CD14-positive monocyte (primary cell): ENCODE data around the gene DNMT3A. TPM values are rescaled to one million over a fixed set of nuclear protein-coding genes. Genes with fewer than 3 reads are reported as not detected.

Experiments used
- DNase-seq, 3 donors: peaks; one replicate each; pipeline ENCODE4 v3.0.0-alpha.2; 2011 to 2022
- H2AFZ ChIP-seq: 2 replicates; pipeline ENCODE4 v1.6.0; 2012; ENCODE audit warnings: mild to moderate bottlenecking, low read depth, low read length, inconsistent platforms; ENCODE audit not compliant: insufficient read depth, poor library complexity, severe bottlenecking
- H3K27ac ChIP-seq, 2 donors: 1 replicate in 1 of 2; 2 replicates in 1 of 2; pipeline ENCODE4 v1.5.1; 2012 to 2013; ENCODE audit warnings: low read length in 2 of 2, control low read depth in 1 of 2, inconsistent platforms in 1 of 2, low read depth in 1 of 2, mild to moderate bottlenecking in 1 of 2
- H3K27me3 ChIP-seq, 2 donors: one replicate each; pipeline versions ENCODE4 v1.6.0 to v1.6.1; 2011 to 2013; ENCODE audit warnings: low read length in 2 of 2; ENCODE audit not compliant: control insufficient read depth in 2 of 2, insufficient read depth in 2 of 2
- H3K36me3 ChIP-seq, 2 donors: replicated peaks in 1 of 2; 1 replicate in 1 of 2; 2 replicates in 1 of 2; pipeline versions ENCODE4 v1.5.1 to v1.6.1; 2012 to 2013; ENCODE audit warnings: low read length in 2 of 2, control low read depth in 1 of 2, inconsistent platforms in 1 of 2, mild to moderate bottlenecking in 1 of 2; ENCODE audit not compliant: insufficient read depth in 2 of 2, control insufficient read depth in 1 of 2
- H3K4me1 ChIP-seq, 2 donors: 1 replicate in 1 of 2; 2 replicates in 1 of 2; pipeline versions ENCODE4 v1.5.1 to v1.6.1; 2012 to 2013; ENCODE audit warnings: low read length in 2 of 2, control low read depth in 1 of 2, inconsistent platforms in 1 of 2, mild to moderate bottlenecking in 1 of 2, moderate library complexity in 1 of 2; ENCODE audit not compliant: insufficient read depth in 2 of 2, control insufficient read depth in 1 of 2
- H3K4me2 ChIP-seq: replicated peaks from 2 replicates; pipeline ENCODE3; 2012; ENCODE audit warnings: low read length, moderate library complexity, mild to moderate bottlenecking; ENCODE audit not compliant: poor library complexity, severe bottlenecking; ENCODE audit errors: extremely low read depth
- H3K4me3 ChIP-seq, 3 experiments: fragments of 200-600 bp in 1 of 3; sonication (generic) in 1 of 3; replicated peaks in 1 of 3; 1 replicate in 2 of 3; 2 replicates in 1 of 3; pipeline ENCODE4 v1.5.1; 2011 to 2013; ENCODE audit warnings: low read length in 3 of 3, mild to moderate bottlenecking in 3 of 3, control low read depth in 2 of 3, low read depth in 2 of 3, inconsistent platforms in 1 of 3, moderate library complexity in 1 of 3
- H3K79me2 ChIP-seq: 2 replicates; pipeline ENCODE4 v1.6.0; 2012; ENCODE audit warnings: mild to moderate bottlenecking, control low read depth, inconsistent platforms, low read length, moderate library complexity; ENCODE audit not compliant: insufficient read depth
- H3K9ac ChIP-seq: 2 replicates; pipeline ENCODE4 v1.6.0; 2017; ENCODE audit warnings: low read length, mild to moderate bottlenecking; ENCODE audit not compliant: insufficient read depth, poor library complexity, severe bottlenecking
- H3K9me3 ChIP-seq, 2 donors: replicated peaks in 1 of 2; 1 replicate in 1 of 2; 2 replicates in 1 of 2; pipeline versions ENCODE4 v1.5.1 to v1.6.1; 2012 to 2013; ENCODE audit warnings: low read length in 2 of 2, control low read depth in 1 of 2; ENCODE audit not compliant: control insufficient read depth in 1 of 2, insufficient read depth in 1 of 2
- H4K20me1 ChIP-seq: 2 replicates; pipeline ENCODE4 v1.6.0; 2012; ENCODE audit warnings: mild to moderate bottlenecking, low read length, control low read depth, moderate library complexity; ENCODE audit not compliant: insufficient read depth
- H3K27ac Mint-ChIP-seq, 7 donors: one replicate each; pipeline ENCODE4 v1.8.0; 2020; ENCODE audit warnings: mild to moderate bottlenecking in 7 of 7, mixed read lengths in 7 of 7, moderate library complexity in 6 of 7, inconsistent platforms in 2 of 7
- H3K27me3 Mint-ChIP-seq, 3 donors: one replicate each; pipeline ENCODE4 v1.8.0; 2021 to 2022; ENCODE audit warnings: low read depth in 3 of 3, mild to moderate bottlenecking in 3 of 3, mixed read lengths in 3 of 3, moderate library complexity in 3 of 3, inconsistent platforms in 1 of 3
- H3K36me3 Mint-ChIP-seq, 2 donors: one replicate each; pipeline ENCODE4 v1.8.0; 2020; ENCODE audit warnings: mixed read lengths in 2 of 2, inconsistent platforms in 1 of 2, mild to moderate bottlenecking in 1 of 2
- H3K4me1 Mint-ChIP-seq: one replicate; pipeline ENCODE4 v1.8.0; 2020; ENCODE audit warnings: mild to moderate bottlenecking, mixed read lengths
- H3K4me3 Mint-ChIP-seq, 2 donors: one replicate each; pipeline ENCODE4 v1.8.0; 2020; ENCODE audit warnings: mild to moderate bottlenecking in 2 of 2, mixed read lengths in 2 of 2, moderate library complexity in 1 of 2
- H3K9me3 Mint-ChIP-seq, 7 donors: one replicate each; pipeline ENCODE4 v1.8.0; 2020 to 2022; ENCODE audit warnings: mixed read lengths in 7 of 7, mild to moderate bottlenecking in 6 of 7, moderate library complexity in 6 of 7, inconsistent platforms in 2 of 7
- CTCF ChIP-seq: fragments of 200-600 bp; IDR thresholded peaks from one replicate; pipeline ENCODE4 v1.8.0; 2022; ENCODE audit warnings: antibody characterized with exemption, mild to moderate bottlenecking
- WGBS: methylation state at CpG from one replicate; pipeline ENCODE4 v1.1.5; 2013; ENCODE audit warnings: missing lambda C conversion rate; ENCODE audit not compliant: insufficient coverage; 5-methylcytosine and 5-hydroxymethylcytosine counted together
- intact Hi-C, 2 donors: fragments of 100-400 bp; cut with micrococcal nuclease; formaldehyde crosslinking; loops; one replicate each; pipeline versions ENCODE4 v1.15.0 to v1.15.1; 2023
- polyA plus RNA-seq, 3 donors: library from polyadenylated mRNA; depleted of rRNA in 1 of 3; unstranded in 2 of 3; stranded (reverse) in 1 of 3; fragments of 300-500 nt in 2 of 3; fragments of >200 nt in 1 of 3; fragmentation: Illumina TruSeq in 2 of 3; gene quantifications; 1 replicate in 2 of 3; 2 replicates in 1 of 3; pipeline ENCODE4 v1.2.3, GENCODE V29; 2012 to 2021

Gene DNMT3A
- polyA plus RNA-seq, 3 donors: 1.7 to 7.9 (median 2.7) TPM

GRCh38 chr2:25338401-25338800 lies 3.3 kb downstream of the DNMT3A start:
- H3K4me2 ChIP-seq: no peak overlapping the region
- peaks cover 75% of the 10 kb centered on the region for H4K20me1 ChIP-seq
- no peak for DNase-seq
- intact Hi-C loops: loop anchor here in 1 of 2 donors (5.0 kb wide), 1 partner anchor 36 kb away; no protein-coding TSS in a partner anchor
- 95% methylated on average over 11 of the region's 13 CpGs for WGBS
- no peaks in the 10 kb centered on the region for H3K9me3 ChIP-seq
- peaks cover 0 to 7% of the 10 kb centered on the region in 2 donors for H3K27me3 ChIP-seq
- H3K79me2 ChIP-seq: peaks cover 24% of the 10 kb centered on the region
- H3K27ac ChIP-seq: no peak overlapping the region
- Mint-ChIP-seq H3K36me3 (peaks cover 18% of the 10 kb centered on the region in 2 donors), H3K4me3 (peak overlapping the region in 1 of 2 donors; percentile 23), H3K4me1 (peaks cover 41% of the 10 kb centered on the region), H3K9me3 (no peaks in the 10 kb centered on the region), H3K27me3 (peaks cover 7 to 12% (median 12%) of the 10 kb centered on the region in 3 donors), H3K27ac (no peak overlapping the region)
- no peak overlapping the region for H2AFZ ChIP-seq
- peaks cover 12 to 31% of the 10 kb centered on the region in 2 donors for H3K4me1 ChIP-seq
- H3K4me3 ChIP-seq: no peak overlapping the region
- TF ChIP-seq CTCF: no peak
- H3K9ac ChIP-seq: no peak overlapping the region
- H3K36me3 ChIP-seq: no peaks in the 10 kb centered on the region

GRCh38 chr2:25337891-25338290 lies 3.8 kb downstream of the DNMT3A start:
- peaks cover 0 to 3% of the 10 kb centered on the region in 2 donors for H3K27me3 ChIP-seq
- no peak overlapping the region for H3K4me3 ChIP-seq
- Mint-ChIP-seq H3K4me1 (peaks cover 41% of the 10 kb centered on the region), H3K27ac (no peak overlapping the region), H3K9me3 (no peaks in the 10 kb centered on the region), H3K4me3 (no peak overlapping the region), H3K27me3 (peaks cover 3 to 10% (median 9%) of the 10 kb centered on the region in 3 donors), H3K36me3 (peaks cover 18% of the 10 kb centered on the region in 2 donors)
- intact Hi-C loops: loop anchor here in 1 of 2 donors (5.0 kb wide), 1 partner anchor 36 kb away; no protein-coding TSS in a partner anchor
- TF ChIP-seq CTCF: no peak
- no peak for DNase-seq
- H3K9ac ChIP-seq: no peak overlapping the region
- no peak overlapping the region for H3K4me2 ChIP-seq
- H3K36me3 ChIP-seq: no peaks in the 10 kb centered on the region
- H3K4me1 ChIP-seq: peaks cover 12 to 29% of the 10 kb centered on the region in 2 donors
- peaks cover 24% of the 10 kb centered on the region for H3K79me2 ChIP-seq
- WGBS: 75% methylated on average over 2 of the region's 7 CpGs
- H3K9me3 ChIP-seq: no peaks in the 10 kb centered on the region
- H2AFZ ChIP-seq: no peak overlapping the region
- H3K27ac ChIP-seq: no peak overlapping the region
- peaks cover 78% of the 10 kb centered on the region for H4K20me1 ChIP-seq
